CD14-positive monocyte (primary cell): ENCODE results near the gene PAX6. TPM values are rescaled to one million over a fixed set of nuclear protein-coding genes. Genes with fewer than 3 reads are reported as not detected.

Experiments
- DNase-seq, 3 donors: peaks; one replicate each; pipeline ENCODE4 v3.0.0-alpha.2; 2011 to 2022
- H2AFZ ChIP-seq: 2 replicates; pipeline ENCODE4 v1.6.0; 2012; ENCODE audit warnings: mild to moderate bottlenecking, low read depth, low read length, inconsistent platforms; ENCODE audit not compliant: insufficient read depth, poor library complexity, severe bottlenecking
- H3K27ac ChIP-seq, 2 donors: 1 replicate in 1 of 2; 2 replicates in 1 of 2; pipeline ENCODE4 v1.5.1; 2012 to 2013; ENCODE audit warnings: low read length in 2 of 2, control low read depth in 1 of 2, inconsistent platforms in 1 of 2, low read depth in 1 of 2, mild to moderate bottlenecking in 1 of 2
- H3K27me3 ChIP-seq, 2 donors: one replicate each; pipeline versions ENCODE4 v1.6.0 to v1.6.1; 2011 to 2013; ENCODE audit warnings: low read length in 2 of 2; ENCODE audit not compliant: control insufficient read depth in 2 of 2, insufficient read depth in 2 of 2
- H3K36me3 ChIP-seq, 2 donors: replicated peaks in 1 of 2; 1 replicate in 1 of 2; 2 replicates in 1 of 2; pipeline versions ENCODE4 v1.5.1 to v1.6.1; 2012 to 2013; ENCODE audit warnings: low read length in 2 of 2, control low read depth in 1 of 2, inconsistent platforms in 1 of 2, mild to moderate bottlenecking in 1 of 2; ENCODE audit not compliant: insufficient read depth in 2 of 2, control insufficient read depth in 1 of 2
- H3K4me1 ChIP-seq, 2 donors: 1 replicate in 1 of 2; 2 replicates in 1 of 2; pipeline versions ENCODE4 v1.5.1 to v1.6.1; 2012 to 2013; ENCODE audit warnings: low read length in 2 of 2, control low read depth in 1 of 2, inconsistent platforms in 1 of 2, mild to moderate bottlenecking in 1 of 2, moderate library complexity in 1 of 2; ENCODE audit not compliant: insufficient read depth in 2 of 2, control insufficient read depth in 1 of 2
- H3K4me2 ChIP-seq: replicated peaks from 2 replicates; pipeline ENCODE3; 2012; ENCODE audit warnings: low read length, moderate library complexity, mild to moderate bottlenecking; ENCODE audit not compliant: poor library complexity, severe bottlenecking; ENCODE audit errors: extremely low read depth
- H3K4me3 ChIP-seq, 3 experiments: fragments of 200-600 bp in 1 of 3; sonication (generic) in 1 of 3; replicated peaks in 1 of 3; 1 replicate in 2 of 3; 2 replicates in 1 of 3; pipeline ENCODE4 v1.5.1; 2011 to 2013; ENCODE audit warnings: low read length in 3 of 3, mild to moderate bottlenecking in 3 of 3, control low read depth in 2 of 3, low read depth in 2 of 3, inconsistent platforms in 1 of 3, moderate library complexity in 1 of 3
- H3K79me2 ChIP-seq: 2 replicates; pipeline ENCODE4 v1.6.0; 2012; ENCODE audit warnings: mild to moderate bottlenecking, control low read depth, inconsistent platforms, low read length, moderate library complexity; ENCODE audit not compliant: insufficient read depth
- H3K9ac ChIP-seq: 2 replicates; pipeline ENCODE4 v1.6.0; 2017; ENCODE audit warnings: low read length, mild to moderate bottlenecking; ENCODE audit not compliant: insufficient read depth, poor library complexity, severe bottlenecking
- H3K9me3 ChIP-seq, 2 donors: replicated peaks in 1 of 2; 1 replicate in 1 of 2; 2 replicates in 1 of 2; pipeline versions ENCODE4 v1.5.1 to v1.6.1; 2012 to 2013; ENCODE audit warnings: low read length in 2 of 2, control low read depth in 1 of 2; ENCODE audit not compliant: control insufficient read depth in 1 of 2, insufficient read depth in 1 of 2
- H4K20me1 ChIP-seq: 2 replicates; pipeline ENCODE4 v1.6.0; 2012; ENCODE audit warnings: mild to moderate bottlenecking, low read length, control low read depth, moderate library complexity; ENCODE audit not compliant: insufficient read depth
- H3K27ac Mint-ChIP-seq, 7 donors: one replicate each; pipeline ENCODE4 v1.8.0; 2020; ENCODE audit warnings: mild to moderate bottlenecking in 7 of 7, mixed read lengths in 7 of 7, moderate library complexity in 6 of 7, inconsistent platforms in 2 of 7
- H3K27me3 Mint-ChIP-seq, 3 donors: one replicate each; pipeline ENCODE4 v1.8.0; 2021 to 2022; ENCODE audit warnings: low read depth in 3 of 3, mild to moderate bottlenecking in 3 of 3, mixed read lengths in 3 of 3, moderate library complexity in 3 of 3, inconsistent platforms in 1 of 3
- H3K36me3 Mint-ChIP-seq, 2 donors: one replicate each; pipeline ENCODE4 v1.8.0; 2020; ENCODE audit warnings: mixed read lengths in 2 of 2, inconsistent platforms in 1 of 2, mild to moderate bottlenecking in 1 of 2
- H3K4me1 Mint-ChIP-seq: one replicate; pipeline ENCODE4 v1.8.0; 2020; ENCODE audit warnings: mild to moderate bottlenecking, mixed read lengths
- H3K4me3 Mint-ChIP-seq, 2 donors: one replicate each; pipeline ENCODE4 v1.8.0; 2020; ENCODE audit warnings: mild to moderate bottlenecking in 2 of 2, mixed read lengths in 2 of 2, moderate library complexity in 1 of 2
- H3K9me3 Mint-ChIP-seq, 7 donors: one replicate each; pipeline ENCODE4 v1.8.0; 2020 to 2022; ENCODE audit warnings: mixed read lengths in 7 of 7, mild to moderate bottlenecking in 6 of 7, moderate library complexity in 6 of 7, inconsistent platforms in 2 of 7
- CTCF ChIP-seq: fragments of 200-600 bp; IDR thresholded peaks from one replicate; pipeline ENCODE4 v1.8.0; 2022; ENCODE audit warnings: antibody characterized with exemption, mild to moderate bottlenecking
- WGBS: methylation state at CpG from one replicate; pipeline ENCODE4 v1.1.5; 2013; ENCODE audit warnings: missing lambda C conversion rate; ENCODE audit not compliant: insufficient coverage; 5-methylcytosine and 5-hydroxymethylcytosine counted together
- intact Hi-C, 2 donors: fragments of 100-400 bp; cut with micrococcal nuclease; formaldehyde crosslinking; loops; one replicate each; pipeline versions ENCODE4 v1.15.0 to v1.15.1; 2023
- polyA plus RNA-seq, 3 donors: library from polyadenylated mRNA; depleted of rRNA in 1 of 3; unstranded in 2 of 3; stranded (reverse) in 1 of 3; fragments of 300-500 nt in 2 of 3; fragments of >200 nt in 1 of 3; fragmentation: Illumina TruSeq in 2 of 3; gene quantifications; 1 replicate in 2 of 3; 2 replicates in 1 of 3; pipeline ENCODE4 v1.2.3, GENCODE V29; 2012 to 2021

The PAX6 gene
- polyA plus RNA-seq, 3 donors, result not detected

GRCh38 chr11:31772412-31772811 is 38.7 kb downstream of the PAX6 start:
- Histone ChIP-seq H4K20me1 (no peaks in the 10 kb centered on the region), H3K4me1 (no peaks in the 10 kb centered on the region), H3K79me2 (no peaks in the 10 kb centered on the region), H3K4me3 (no peak overlapping the region), H3K27ac (no peak overlapping the region), H3K4me2 (no peak overlapping the region), H3K9me3 (no peaks in the 10 kb centered on the region), H3K9ac (no peak overlapping the region), H3K36me3 (no peaks in the 10 kb centered on the region), H3K27me3 (no peaks in the 10 kb centered on the region), H2AFZ (no peak overlapping the region)
- DNase-seq, result no peak
- peaks cover 0 to 1% (median 0%) of the 10 kb centered on the region in 3 donors for H3K27me3 Mint-ChIP-seq
- peaks cover 0 to 1% of the 10 kb centered on the region in 2 donors for H3K36me3 Mint-ChIP-seq
- no peak for TF ChIP-seq CTCF
- H3K27ac Mint-ChIP-seq, result no peak overlapping the region
- WGBS, result 96% methylated on average over 2 of the region's 2 CpGs
- H3K4me1 Mint-ChIP-seq, result no peaks in the 10 kb centered on the region
- intact Hi-C loops, result no loop called here
- H3K4me3 Mint-ChIP-seq, result no peak overlapping the region
- peaks cover 0 to 8% (median 4%) of the 10 kb centered on the region in 7 donors for H3K9me3 Mint-ChIP-seq

- Histone ChIP-seq H3K9ac (no peak overlapping the region), H3K27me3 (no peaks in the 10 kb centered on the region), H3K4me3 (no peak overlapping the region), H3K4me1 (no peaks in the 10 kb centered on the region), H3K36me3 (no peaks in the 10 kb centered on the region), H3K9me3 (no peaks in the 10 kb centered on the region), H4K20me1 (no peaks in the 10 kb centered on the region), H3K27ac (no peak overlapping the region), H2AFZ (no peak overlapping the region), H3K4me2 (no peak overlapping the region), H3K79me2 (no peaks in the 10 kb centered on the region)
- no CpG with 5 or more reads among the region's 3 CpGs for WGBS
- no peak overlapping the region for H3K4me3 Mint-ChIP-seq
- TF ChIP-seq CTCF, result no peak
- peaks cover 0 to 1% (median 0%) of the 10 kb centered on the region in 3 donors for H3K27me3 Mint-ChIP-seq
- no peaks in the 10 kb centered on the region for H3K4me1 Mint-ChIP-seq
- DNase-seq, result no peak
- H3K9me3 Mint-ChIP-seq, result peaks cover 0 to 2% (median 0%) of the 10 kb centered on the region in 7 donors
- H3K27ac Mint-ChIP-seq, result no peak overlapping the region
- intact Hi-C loops, result no loop called here
- peaks cover 0 to 1% of the 10 kb centered on the region in 2 donors for H3K36me3 Mint-ChIP-seq
Observed at GRCh38 chr11:31770011-31770700, 41.0 kb downstream of the PAX6 start.
